ENCODE measurements around the gene RFX2.

Gene RFX2

DNA sequence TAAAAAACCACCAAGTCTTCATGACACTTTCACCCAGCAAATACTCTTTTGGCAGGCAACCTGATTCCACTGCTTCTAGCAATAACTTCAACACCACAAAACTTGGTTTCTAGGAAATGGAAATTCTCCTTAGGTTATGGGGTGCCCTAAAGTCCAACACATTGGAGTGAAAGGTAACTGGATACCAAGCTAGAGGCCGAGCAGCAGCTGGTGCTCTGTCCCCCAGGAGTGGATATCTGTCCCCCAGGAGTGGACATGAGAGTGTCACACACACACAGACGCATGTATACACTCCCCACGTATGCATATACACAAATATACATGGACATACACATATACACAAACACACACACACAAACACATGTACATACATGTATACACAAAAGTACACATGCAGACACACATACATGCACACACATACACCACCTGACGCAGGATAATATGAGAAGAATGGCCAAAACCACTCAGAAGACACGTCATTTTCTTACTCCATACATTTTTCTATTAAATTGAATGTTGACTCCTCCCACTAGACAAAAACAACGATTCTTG is 50.8 kb downstream of the RFX2 start:
- DNase-seq = no peak

DNA sequence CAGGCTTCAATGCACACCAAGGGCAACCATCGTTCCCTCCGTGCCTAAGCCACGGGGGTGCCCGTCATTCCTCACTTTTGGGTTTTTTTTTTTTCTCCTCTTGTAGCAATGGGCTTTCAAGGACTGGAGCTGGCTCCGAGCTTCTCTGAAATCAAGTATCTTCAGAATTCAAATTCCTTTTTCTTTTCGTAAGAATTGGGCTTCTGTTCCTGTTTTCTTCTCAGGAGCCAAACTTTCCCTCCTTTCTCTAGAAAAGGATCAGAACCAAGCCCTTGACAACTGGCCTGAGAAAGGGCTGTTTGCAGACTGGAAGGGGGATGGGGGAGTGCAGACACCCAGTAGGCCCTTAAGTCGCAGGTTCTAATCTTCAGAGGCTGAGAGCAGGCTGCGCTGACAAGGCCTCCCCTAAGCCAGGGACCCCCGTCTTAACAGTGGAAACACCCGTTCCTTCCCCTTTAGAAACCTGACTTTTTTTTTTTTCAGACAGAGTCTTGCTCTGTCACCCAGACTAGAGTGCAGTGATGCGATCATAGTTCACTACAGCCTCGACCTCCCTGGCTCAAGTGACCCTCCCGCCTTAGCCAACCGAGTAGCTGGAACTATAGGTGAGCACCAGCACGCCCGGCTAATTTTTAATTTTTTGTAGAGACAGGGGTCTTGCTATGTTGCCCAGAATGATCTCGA is 51.6 kb downstream of the RFX2 start:
- no peak for DNase-seq

DNA sequence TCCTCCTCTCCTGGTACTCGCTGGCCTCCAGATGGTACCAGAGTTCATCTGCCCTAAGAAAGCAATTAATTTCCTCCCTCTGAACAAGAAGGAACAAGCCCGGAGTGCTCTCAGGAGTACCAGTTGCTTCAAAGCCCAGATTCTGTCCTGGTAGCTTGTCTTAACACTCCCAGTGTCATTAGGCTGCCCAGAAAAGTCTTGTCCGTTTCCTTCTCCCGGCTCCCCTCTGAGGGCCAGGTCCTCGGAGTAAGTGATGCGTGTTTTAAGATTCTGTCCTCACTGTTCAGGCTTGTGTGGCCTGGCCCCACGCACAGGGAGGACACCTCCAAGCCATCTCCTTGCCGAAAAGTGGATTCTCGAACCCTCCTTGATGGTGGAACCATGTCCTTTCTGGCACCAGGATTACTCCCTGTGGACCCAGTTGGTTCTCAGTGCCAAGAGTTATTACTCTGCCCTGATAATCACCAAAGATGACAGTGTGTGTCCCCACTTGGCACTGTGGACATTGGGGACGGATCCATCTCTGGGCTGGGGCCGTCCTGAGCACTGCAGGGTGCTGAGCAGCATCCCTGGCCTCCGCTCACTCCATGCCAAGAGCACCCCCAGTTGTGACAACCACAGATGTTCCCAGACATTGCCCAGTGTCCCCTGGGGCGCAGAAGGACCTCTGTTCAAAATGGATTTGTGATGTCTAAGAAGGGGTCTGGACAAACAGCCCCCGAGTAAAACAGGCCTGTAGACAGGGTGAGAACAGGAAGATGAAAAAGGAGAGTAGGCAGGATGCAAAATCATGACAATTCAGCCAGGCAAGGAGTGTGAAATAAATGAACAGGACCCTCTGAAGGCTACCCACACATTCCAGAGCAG is 52.4 kb downstream of the RFX2 start:
- DNase-seq = no peak

DNA sequence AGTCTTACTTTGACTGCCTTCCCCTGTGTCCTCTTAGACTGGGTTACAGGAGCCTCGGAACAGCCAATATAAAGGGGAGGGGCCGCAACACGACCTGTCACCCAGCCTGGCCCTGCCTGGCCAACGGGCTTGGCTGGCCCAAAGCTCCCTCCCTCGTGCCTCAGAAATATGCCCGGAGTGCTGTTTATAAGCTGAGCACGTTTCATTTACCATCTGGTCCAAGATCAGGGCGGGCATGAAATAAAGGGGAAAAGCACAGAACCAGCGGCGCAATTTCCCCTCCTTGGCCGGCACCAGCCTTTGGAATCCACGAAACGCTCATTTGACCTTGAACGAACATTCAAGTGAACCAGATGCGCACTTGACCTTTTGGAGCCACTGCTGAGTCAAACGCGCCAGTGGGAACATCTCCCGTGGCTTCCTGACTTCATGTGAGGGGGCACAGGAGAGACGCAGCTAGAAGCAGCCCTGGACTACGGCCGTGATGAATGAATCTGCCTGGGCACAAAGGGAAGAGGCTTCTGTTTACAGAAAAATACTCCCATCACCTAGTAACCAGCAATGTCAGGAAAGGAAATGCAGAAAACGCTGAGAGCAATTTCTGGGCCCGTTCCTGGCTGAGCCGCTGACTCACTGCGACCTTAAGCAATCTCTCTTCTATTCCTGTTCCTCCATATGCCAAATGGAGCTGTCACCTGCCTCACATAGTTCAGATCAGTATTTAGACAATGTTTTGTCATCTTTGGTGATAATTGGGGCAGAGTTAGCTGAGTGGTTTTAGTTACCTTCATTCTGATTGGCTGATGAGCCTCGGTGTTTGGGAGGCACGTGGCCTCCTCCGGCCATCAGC is 53.3 kb downstream of the RFX2 start:
- DNase-seq = no peak

DNA sequence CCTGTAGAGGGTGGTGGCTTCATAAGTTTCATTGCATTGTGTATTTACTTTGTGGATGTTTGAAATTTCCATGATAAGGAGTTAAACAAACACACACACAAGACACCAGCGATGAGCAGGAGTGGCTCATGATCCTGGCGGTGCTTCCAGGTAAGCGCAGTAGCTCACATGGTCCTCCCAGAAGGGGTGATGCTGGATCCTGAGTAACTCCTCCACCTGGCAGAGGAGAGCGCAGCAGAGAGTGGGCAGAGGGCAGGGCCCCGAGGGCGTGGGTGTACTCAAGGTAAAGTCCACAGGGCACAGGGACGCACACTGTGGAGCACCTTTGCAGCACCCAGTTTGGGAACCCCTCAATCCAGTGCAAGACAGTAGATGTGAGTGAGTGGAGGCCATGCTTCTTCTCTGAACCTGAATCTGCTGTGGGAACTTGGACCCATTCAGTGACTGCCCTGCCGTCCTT is 54.0 kb downstream of the RFX2 start:
- no peak for DNase-seq

DNA sequence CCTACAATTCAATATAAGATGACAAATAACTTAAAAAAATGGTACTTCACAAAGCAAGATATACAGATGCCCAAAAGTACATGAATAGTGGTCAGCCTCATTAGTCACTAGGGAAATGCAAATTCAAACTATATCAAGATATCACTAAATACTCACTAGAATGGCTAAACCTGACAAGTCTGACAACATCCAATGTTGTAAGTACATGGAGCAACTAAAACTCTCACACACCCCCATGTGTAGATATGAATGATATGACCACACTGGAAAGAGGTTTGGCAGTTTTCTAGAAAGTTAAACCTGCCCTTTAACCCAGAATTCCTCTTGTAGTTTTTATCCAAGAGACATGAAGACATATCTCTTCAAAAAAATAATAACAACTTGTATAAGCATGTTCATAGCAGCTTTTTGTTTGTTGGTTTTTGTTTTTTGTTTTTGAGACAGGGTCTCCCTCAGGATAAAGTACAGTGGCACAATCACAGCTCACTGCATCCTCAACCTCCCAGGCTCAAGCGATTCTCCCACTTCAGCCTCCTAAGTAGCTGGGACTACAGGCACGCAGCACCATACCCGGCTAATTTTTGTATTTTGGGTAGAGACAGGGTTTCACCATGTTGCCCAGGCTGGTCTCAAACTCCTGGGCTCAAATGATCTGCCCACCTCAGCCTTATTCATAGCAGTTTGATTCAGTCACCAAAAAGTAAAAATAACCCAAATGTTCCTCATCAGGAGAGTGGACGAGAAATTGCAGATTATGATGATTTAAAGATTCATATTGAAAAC is 55.1 kb downstream of the RFX2 start:
- DNase-seq = no peak

DNA sequence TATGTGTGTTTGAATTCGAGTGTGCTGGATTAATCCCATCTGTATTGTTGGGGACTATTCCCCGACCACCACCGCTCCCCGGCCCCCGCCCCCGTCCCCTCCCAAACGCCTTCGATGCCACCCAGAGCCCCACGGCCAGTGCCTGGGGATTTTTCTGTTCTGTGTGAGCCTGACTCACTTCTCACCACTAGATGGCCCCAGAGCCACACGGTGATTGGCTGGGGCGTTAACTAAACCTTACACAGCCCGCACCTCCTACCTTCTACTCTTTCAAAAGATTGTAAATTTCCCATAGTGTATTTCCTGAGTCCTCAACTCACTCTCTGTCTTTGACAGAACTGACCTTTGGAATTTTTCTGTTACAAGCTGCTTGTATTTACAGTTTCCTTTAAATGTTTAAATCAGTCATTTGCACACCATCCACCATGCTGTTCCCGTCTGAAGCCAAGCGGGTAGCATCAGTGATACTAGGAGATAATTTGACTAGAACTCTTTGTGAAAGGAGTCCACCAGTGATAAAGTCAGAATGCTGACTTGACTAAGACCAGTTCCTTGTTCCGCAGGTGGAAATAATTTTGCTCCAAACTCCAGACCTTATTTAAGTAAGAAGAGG is 61.4 kb downstream of the RFX2 start:
- DNase-seq = peak; percentile 72

DNA sequence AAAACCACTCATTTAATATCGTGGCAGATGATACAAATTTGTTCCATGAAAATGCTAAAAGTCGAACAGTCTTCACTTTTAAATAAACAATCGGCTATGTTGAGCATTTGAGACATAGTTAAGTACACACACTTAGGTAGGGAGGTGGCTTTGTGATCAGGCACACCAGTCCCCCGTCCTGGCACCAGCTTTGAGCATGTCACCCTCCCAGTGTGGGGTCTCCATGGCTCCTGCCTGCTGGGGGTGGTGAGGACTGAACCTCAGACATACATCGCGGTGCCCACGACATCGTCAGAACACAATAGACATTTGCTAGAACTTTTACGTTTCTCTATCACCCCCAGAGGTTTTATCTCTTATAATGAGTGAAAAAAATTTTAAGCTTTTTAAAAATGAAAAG is 62.0 kb downstream of the RFX2 start:
- no peak for DNase-seq

DNA sequence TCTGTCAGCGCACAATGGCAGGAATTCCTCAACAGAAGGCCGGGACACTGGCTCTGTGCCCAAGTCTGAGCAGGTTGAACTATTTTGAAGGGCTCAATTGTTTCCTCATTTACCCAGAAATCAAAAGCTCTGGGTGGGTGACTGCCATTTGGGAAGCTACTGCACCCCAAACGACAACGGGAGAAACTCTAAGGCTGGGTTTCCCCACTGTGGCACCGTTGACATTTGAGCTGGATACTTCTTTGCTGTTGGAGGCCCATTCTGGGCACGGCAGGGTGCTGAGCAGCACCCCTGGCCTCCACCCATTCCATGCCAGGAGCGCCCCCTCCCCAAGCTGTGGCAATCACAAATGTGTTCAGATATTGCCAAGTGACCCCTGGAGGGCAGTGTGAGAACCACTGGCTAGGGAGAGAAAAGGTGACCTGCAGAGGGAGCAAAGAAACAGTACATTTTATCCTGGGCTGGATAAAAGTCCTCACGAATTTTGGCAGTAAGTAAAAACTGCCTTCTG is 62.5 kb downstream of the RFX2 start:
- DNase-seq = no peak

DNA sequence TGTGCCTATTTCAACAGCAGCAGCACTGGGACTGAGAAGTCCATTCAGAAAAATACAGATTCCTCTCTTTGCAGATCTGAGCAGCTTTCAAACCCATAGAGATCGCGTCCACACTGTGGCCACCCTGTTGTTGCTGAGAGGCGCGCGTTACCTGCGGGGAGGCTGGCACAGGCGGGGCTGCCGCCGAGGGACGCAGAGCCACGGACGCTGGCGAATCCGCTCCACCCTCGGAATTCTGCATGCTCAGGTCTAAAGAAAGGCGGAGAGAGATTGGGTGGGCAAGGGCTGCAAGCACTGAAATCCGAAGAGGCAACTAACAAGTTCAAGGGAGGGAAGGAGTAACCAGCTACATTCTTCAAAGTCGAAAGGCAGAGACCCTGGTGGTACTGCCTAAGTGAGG is 63.0 kb downstream of the RFX2 start:
- DNase-seq = no peak

DNA sequence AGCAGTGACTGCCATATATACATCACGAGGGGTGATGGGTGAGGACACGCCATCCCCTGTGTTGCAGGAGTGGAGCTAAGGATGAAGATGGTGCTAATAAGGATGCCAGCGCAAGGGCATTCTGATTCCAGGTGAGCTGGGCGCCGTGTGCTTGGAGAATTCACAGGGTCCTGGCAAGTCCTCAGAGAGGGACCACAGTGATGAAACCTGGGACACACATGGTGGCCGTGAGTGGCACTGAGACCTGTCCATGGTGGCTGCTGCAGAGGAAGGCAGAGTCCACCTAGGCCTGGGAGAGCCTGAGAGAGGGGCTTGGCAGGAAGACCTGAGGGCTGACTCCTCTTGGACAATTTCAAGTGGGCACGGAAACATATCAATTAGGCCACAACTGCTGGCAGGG is 65.2 kb downstream of the RFX2 start:
- DNase-seq = no peak

DNA sequence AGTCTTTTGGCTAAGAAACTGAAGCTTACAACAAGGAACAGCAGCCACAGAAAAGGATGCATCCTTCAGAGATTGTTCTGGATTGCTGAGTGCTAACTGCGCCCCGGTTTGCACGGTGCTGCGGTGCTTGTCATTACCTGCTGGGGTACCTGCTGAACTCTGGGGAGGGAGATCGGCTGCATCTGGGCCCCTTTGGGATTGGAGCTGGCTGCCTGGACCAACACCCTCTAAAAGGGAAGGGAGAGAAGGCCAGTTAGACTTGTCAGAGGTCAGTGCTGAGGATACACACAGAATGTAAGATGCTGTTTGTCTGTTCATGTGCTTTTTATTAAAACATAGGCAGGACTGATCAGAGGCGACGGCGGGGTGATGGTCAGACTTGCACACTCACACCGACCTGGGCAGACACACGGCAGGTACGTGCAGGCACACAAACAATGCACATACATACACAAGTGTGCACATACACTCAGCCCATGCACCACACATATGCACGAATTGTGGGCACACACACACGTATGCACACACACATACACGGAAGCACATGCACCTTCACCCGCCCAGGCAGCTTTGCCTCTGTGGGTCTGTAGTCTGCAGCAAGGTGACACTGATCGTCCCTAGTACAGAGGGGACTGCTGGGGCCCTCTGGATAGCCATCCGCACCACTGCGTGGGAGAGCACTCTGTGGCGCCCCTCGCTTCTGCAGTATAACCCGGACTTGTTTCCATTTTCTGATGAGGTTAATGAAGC is 66.1 kb downstream of the RFX2 start:
- no peak for DNase-seq

DNA sequence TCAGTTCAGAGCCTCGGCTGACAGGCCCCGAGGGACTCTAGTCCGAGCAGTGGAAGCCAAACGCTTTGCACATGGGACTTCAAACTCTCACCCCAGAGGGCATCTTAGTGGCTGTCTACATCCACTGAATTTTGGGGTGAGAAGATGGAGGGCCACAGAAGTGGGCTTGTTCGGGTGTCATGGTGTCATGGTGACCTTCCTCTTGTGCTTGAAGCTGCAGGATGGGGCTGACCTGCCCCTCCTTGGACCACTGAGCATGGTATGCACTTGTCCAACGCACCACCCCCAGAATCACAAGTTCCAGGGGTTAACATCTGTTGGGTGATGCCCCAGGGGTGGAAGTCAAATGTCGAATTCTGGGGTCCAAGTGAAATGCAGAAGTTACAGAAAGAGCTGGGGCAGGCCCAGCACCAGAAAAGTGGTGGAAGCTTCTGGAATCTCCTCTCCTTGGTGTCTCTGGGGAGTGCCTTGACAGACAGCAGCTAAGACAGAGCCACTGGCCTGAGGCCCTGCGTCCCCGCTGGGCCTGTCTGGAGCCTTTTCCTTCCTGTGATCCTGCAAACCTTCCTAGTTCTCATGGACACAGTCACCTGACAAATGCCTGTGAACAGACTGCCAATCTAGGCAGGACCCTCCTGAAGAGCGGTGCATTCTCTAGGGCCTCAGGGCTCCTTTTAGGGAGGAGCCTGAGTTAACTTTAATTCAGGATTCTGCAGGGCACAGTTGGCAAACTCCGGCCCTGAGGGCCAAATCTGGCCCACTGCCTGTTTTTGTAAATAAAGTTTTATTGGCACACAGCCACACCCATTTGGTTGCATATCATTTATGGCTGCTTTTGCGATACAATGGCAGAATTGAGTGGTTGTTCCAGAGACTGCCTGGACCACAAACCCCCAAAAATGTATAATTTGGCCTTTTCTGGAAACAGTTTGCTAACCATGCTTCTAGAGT is 67.2 kb downstream of the RFX2 start:
- DNase-seq = no peak

DNA sequence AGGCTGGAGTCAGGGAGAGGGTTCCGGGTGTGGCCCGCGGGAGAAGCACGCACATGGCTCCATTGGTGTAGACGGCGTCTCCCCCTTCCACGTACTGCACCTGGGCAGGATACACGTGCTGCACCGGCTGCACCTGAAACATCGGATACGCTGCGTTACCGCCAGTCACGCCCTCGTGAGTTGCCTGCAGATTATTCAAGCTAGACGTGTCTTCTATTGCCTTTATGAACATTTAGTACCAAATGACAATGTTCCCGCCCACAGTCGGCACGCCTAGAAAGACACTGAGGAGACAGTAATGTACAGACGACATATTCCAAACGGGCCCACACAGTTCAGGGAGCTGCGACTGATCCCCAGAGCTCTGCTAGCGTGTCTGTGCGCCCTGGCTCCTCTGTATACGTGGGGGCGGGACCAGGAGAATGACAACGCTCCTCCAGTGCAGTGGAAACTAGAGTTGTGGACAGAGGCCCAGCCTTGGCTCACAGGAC is 68.3 kb downstream of the RFX2 start:
- DNase-seq = no peak

DNA sequence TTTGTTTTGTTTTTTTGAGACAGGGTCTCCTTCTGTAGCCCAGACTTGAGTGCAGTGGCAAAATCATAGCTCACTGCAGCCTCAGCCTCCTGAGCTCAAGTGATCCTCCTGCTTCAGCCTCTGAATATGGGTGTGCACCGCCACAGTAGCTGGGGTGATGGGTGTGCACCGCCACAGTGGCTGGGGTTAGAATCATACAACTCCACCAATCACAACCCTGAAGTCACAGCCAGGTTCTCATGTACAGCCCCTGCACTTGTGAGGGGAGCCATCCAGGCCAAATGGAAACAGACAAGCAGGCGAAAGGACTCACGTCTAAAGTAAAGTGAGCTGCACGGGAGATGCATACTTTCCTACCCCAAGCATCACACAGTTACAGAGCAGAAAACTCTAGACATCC is 69.2 kb downstream of the RFX2 start:
- no peak for DNase-seq

DNA sequence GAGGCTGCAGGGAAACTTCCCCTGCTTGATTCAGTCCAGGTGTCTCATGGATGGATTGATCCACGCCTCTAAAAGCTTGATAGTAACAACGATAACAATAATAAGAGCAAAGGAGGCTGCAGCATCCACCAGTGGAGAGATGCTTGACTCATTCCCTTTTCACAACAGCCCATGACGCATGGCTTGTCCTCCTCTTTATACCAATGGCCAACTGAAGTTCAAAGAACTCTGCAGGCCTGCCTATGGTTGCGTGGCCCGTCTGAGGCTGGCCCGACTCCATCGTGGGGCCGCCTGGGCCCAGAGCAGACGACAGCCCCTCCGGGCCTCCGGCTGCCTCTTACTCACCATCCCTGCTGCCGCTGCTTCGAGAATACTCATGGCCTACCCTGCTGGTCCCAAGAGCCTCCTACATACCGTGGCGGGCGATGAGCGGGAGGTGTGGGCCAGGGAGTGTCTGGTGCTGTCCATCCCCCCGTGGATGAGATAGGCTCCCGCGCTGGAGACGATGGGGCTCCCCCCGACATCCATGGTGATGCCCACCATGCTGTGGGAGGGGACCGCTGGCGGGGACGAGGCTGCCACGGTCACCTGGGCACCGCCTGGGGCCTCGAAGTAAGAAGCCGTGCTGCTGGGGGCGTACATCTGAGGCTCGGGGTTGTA is 70.6 kb downstream of the RFX2 start:
- no peak for DNase-seq

DNA sequence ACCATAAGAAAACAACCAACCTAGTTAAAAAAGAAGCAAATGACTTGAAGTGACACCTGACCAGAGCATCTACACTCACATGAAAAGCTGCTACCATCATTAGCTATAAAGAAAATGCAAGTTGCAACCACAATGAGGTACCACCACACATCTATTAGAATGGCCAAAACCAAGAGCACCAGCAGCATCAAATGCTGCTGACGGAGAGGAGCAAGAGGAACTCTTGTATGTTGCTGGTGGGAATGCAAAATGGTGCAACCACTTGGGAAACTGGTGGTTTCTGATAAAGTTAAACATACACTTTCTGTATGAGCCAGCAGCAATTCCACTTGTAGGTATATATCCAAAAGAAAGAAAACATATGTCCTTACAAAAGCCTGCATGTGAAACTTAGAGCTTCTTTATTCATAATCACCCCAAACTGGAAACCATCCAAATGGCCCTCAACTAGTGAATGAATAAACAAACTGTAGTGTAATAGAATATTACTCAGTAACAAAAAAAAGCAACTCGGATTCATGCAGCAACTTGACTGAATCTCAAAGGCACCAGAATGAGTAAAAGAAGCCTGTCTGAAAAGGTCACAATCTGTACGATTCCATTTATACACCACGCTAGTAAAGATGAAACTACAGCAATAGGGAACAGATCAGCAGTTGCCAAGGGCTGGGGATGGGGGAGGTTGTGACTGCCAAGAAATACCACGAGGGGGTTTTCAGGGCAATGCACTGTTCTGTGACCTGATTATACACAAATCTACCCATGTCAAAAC is 71.5 kb downstream of the RFX2 start:
- no peak for DNase-seq

DNA sequence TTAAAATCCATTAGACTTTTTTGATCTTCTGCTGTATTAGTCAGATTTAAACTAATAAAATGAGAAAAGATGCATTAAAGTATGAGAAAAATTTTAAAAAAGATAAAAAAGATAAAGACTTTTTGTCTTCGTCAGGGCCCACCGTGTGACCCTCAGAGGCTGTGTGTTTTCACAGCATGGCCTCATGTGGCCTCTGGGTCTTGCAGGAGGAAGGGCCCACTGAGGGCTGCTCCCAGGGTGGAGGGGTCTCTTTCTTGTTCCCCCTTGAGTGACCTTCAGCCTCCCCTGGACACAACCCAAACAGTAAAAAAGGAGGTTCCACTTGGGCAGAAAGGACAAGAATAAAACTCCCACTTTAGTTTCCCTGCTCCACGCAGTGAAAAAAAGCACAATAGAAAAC is 75.3 kb downstream of the RFX2 start:
- no peak for DNase-seq
